Measurements from ENCODE around the gene PRDM15.

Gene PRDM15

GRCh38 chr21:41750532-41751151, 128.5 kb downstream of the PRDM15 start:
- H3F3A ChIP-seq (ENCODE audit: insufficient read depth, low read length): no peaks in the 10 kb centered on the region
- TF ChIP-seq CTCF (IDR thresholded peaks at IDR 0.05; ENCODE audit: low read length): no peak
- TF ChIP-seq EZH2 (optimal IDR thresholded peaks at IDR 0.05; ENCODE audit: low read depth, low read length): no peak
- TF ChIP-seq EZH2phosphoT487 (IDR thresholded peaks at IDR 0.05; ENCODE audit: low read length): no peak
- no peak overlapping the region for H3K4me3 ChIP-seq (ENCODE audit: low read length)
- no peak overlapping the region for H3K9ac ChIP-seq (ENCODE audit: low read length)
- no peaks in the 10 kb centered on the region for H3K9me3 ChIP-seq (replicated peaks; ENCODE audit: insufficient read depth, low read length)
- no peak for DNase-seq
- H3K27ac ChIP-seq (ENCODE audit: low read length): no peak overlapping the region
- no peaks in the 10 kb centered on the region for H3K36me3 ChIP-seq (replicated peaks; ENCODE audit: insufficient read depth, low read length)
- peaks cover 98% of the 10 kb centered on the region for H3K27me3 ChIP-seq (replicated peaks; ENCODE audit: insufficient read depth, low read length)
- H3K4me1 ChIP-seq (ENCODE audit: low read length): peaks cover 5% of the 10 kb centered on the region; the same call in 1 of the 2 replicates
- H4K20me1 ChIP-seq (ENCODE audit: insufficient read depth, low read length): no peaks in the 10 kb centered on the region
- H3K79me2 ChIP-seq (ENCODE audit: low read length): no peaks in the 10 kb centered on the region
- H2AFZ ChIP-seq (ENCODE audit: low read length): no peak overlapping the region
- no peak overlapping the region for H3K4me2 ChIP-seq (ENCODE audit: low read depth, low read length)
- no peaks in the 10 kb centered on the region for H3K9me2 ChIP-seq (replicated peaks; ENCODE audit: insufficient read depth, low read length)

- no peaks in the 10 kb centered on the region for H3K36me3 ChIP-seq (replicated peaks; ENCODE audit: insufficient read depth, low read length)
Measured at GRCh38 chr21:41750051-41750450, 129.1 kb downstream of the PRDM15 start.

GRCh38 chr21:41749286-41749685, 129.9 kb downstream of the PRDM15 start:
- H3K36me3 ChIP-seq (replicated peaks; ENCODE audit: insufficient read depth, low read length): no peaks in the 10 kb centered on the region

More at GRCh38 chr21:41750051-41750450, 129.1 kb downstream of the PRDM15 start:
- H3K27ac ChIP-seq (ENCODE audit: low read length): no peak overlapping the region
- H3K9ac ChIP-seq (ENCODE audit: low read length): no peak overlapping the region
- no peak for TF ChIP-seq CTCF (IDR thresholded peaks at IDR 0.05; ENCODE audit: low read length)
- no peak for TF ChIP-seq EZH2 (optimal IDR thresholded peaks at IDR 0.05; ENCODE audit: low read depth, low read length)
- TF ChIP-seq EZH2phosphoT487 (IDR thresholded peaks at IDR 0.05; ENCODE audit: low read length): no peak
- no peak for DNase-seq
- H3K4me2 ChIP-seq (ENCODE audit: low read depth, low read length): no peak overlapping the region
- no peaks in the 10 kb centered on the region for H3K79me2 ChIP-seq (ENCODE audit: low read length)
- no peaks in the 10 kb centered on the region for H3K9me3 ChIP-seq (replicated peaks; ENCODE audit: insufficient read depth, low read length)
- H3K4me3 ChIP-seq (ENCODE audit: low read length): no peak overlapping the region
- no peaks in the 10 kb centered on the region for H4K20me1 ChIP-seq (ENCODE audit: insufficient read depth, low read length)
- H3F3A ChIP-seq (ENCODE audit: insufficient read depth, low read length): no peaks in the 10 kb centered on the region
- no peaks in the 10 kb centered on the region for H3K9me2 ChIP-seq (replicated peaks; ENCODE audit: insufficient read depth, low read length)
- H3K27me3 ChIP-seq (replicated peaks; ENCODE audit: insufficient read depth, low read length): peaks cover 99% of the 10 kb centered on the region
- peaks cover 5% of the 10 kb centered on the region; the same call in 1 of the 2 replicates for H3K4me1 ChIP-seq (ENCODE audit: low read length)
- no peak overlapping the region for H2AFZ ChIP-seq (ENCODE audit: low read length)

More at GRCh38 chr21:41749286-41749685, 129.9 kb downstream of the PRDM15 start:
- H3K79me2 ChIP-seq (ENCODE audit: low read length): no peaks in the 10 kb centered on the region
- H4K20me1 ChIP-seq (ENCODE audit: insufficient read depth, low read length): no peaks in the 10 kb centered on the region
- DNase-seq: no peak
- no peak overlapping the region for H2AFZ ChIP-seq (ENCODE audit: low read length)
- H3K27me3 ChIP-seq (replicated peaks; ENCODE audit: insufficient read depth, low read length): peaks cover 100% of the 10 kb centered on the region
- no peaks in the 10 kb centered on the region for H3F3A ChIP-seq (ENCODE audit: insufficient read depth, low read length)
- no peak overlapping the region for H3K4me3 ChIP-seq (ENCODE audit: low read length)
- no peak overlapping the region for H3K27ac ChIP-seq (ENCODE audit: low read length)
- H3K4me2 ChIP-seq (ENCODE audit: low read depth, low read length): no peak overlapping the region
- no peaks in the 10 kb centered on the region for H3K9me3 ChIP-seq (replicated peaks; ENCODE audit: insufficient read depth, low read length)
- peaks cover 5% of the 10 kb centered on the region; the same call in 1 of the 2 replicates for H3K4me1 ChIP-seq (ENCODE audit: low read length)
- no peaks in the 10 kb centered on the region for H3K9me2 ChIP-seq (replicated peaks; ENCODE audit: insufficient read depth, low read length)
- no peak overlapping the region for H3K9ac ChIP-seq (ENCODE audit: low read length)
- TF ChIP-seq CTCF (IDR thresholded peaks at IDR 0.05; ENCODE audit: low read length) (no peak), EZH2 (optimal IDR thresholded peaks at IDR 0.05; ENCODE audit: low read depth, low read length) (no peak), EZH2phosphoT487 (IDR thresholded peaks at IDR 0.05; ENCODE audit: low read length) (no peak)
